NCI-H82 treated with DMSO at 0.1 percent for 48 hours (cell line): Measurements from ENCODE around the gene PDIA4.
"Not testable (repeated sequence)": the region's sequence is repeated elsewhere in the genome, so short reads cannot be mapped to it uniquely, and the experiment has no call there.

Source experiments
- DNase-seq: peaks from one replicate; lab custom pipeline; 2025; ENCODE audit not compliant: unreplicated experiment; lab: John Stamatoyannopoulos, UW

PDIA4 gene

DNA sequence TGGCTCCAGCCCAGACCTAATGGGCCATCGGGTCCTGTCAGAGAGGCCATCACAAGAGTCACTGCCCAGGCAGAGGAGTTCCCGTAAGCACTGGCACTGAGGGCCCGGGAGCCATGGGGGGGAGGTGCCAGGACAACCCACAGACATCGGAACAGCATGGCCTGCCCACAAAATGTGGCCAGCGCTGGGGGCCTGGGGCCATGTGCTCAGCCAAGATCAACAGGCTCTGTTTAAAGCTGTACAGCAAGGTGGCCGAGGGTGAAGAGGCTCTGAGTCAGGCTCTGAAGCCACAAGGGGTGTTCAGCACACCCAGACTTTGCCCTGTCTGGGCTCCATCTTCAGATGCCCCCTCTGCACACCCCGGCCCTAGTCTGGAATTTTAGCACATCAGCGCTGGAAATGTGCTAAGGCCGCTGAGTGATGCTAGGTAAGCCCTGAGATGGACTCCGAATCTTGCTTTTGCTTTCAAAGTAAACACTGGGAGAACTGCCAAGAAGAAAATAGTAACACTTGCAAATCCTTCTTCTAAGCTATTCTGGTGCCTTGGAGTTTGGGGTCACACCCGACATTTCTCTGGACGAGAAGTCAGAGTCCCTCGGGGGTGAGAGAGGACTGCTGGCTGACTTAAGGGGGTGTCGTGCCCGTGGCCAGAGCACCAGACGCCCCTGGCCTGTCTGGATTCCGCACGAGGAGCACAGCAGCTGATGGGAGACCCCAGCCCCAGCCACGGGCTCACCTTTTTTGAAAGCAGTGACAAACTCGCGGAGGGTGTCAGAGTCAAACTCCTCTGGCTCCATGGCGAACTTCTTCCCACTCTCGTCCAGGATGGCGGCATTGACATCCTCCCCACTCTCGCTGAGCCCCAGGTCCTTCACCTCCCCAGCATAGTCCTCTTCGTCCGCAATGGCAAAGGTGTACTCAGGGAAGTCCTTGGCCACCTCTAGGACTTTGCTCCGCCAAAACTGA, 23.6 kb downstream of the PDIA4 start:
- DNase-seq = no peak

DNA sequence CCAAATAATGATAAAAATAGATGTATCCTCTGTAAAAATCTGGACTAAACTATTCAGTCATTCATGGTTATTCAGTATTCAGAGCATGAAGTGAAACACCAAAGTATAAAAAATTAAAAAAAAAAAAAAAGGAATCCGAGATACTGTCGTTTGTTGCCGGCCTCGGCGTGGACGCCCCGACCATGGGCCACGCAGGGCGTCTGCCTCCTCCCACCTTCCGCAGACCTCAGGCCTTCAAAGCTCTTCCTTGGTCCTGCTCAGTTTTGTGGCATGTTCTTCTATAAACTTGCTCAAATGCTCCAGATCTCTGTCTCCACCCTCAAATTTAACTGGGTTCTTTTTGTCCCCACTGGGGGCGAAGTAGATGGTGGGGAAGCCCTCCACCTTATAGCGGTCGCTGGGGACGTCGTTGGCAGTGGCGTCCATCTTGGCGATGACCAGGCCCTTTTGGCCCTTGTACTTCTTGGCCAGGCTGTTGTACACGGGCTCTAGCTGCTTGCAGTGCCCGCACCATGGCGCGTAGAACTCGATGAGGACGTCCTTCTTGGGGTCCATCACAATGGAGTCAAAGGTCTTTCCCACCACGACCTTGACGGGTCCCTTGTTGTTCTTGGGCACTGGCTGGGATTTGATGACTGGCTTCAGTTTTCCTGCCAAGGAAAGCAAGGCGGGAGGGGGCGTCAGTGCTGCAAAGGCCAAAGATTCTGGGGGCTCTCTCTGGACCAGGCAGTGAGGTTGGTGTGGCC, 24.6 kb downstream of the PDIA4 start:
- no peak for DNase-seq

DNA sequence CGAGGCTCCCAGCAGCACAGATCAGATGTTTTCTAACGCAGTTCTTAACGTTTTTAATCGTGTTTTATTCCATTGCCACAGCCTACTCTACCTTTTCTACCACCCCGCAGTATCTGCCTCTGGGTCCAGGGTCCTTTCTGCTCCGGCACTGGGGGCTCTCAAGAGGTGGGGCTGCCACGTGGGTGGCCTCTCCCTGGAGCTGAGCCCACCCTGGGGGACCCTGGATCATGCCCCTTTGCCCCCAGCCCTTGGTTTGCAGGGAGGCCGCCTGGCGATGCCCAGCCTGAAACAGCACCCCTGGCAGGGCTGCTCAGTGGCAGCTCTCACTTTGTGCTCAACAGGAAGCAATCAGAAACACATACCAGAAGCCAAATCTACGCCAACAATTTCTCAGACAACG, 25.3 kb downstream of the PDIA4 start:
- no peak for DNase-seq

DNA sequence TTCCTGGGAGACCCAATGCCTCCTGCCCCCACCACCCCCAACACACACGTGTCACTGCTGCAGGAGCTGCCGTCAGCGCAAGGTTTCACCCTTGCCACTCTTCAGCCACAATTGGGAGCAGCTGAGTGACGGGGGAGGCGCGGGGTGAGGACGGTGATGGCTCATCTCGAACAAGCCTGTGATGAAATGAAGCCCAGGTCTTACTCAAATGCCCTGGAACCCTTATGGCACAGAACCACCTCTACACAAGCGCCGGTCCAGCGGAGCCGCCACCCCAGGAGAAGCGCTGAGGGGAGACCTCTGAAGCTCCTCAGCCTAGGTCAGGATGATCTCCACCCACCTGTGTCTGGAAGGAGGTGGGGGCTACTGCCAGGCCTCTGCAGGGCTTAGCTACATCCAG, 25.7 kb downstream of the PDIA4 start:
- no peak for DNase-seq

DNA sequence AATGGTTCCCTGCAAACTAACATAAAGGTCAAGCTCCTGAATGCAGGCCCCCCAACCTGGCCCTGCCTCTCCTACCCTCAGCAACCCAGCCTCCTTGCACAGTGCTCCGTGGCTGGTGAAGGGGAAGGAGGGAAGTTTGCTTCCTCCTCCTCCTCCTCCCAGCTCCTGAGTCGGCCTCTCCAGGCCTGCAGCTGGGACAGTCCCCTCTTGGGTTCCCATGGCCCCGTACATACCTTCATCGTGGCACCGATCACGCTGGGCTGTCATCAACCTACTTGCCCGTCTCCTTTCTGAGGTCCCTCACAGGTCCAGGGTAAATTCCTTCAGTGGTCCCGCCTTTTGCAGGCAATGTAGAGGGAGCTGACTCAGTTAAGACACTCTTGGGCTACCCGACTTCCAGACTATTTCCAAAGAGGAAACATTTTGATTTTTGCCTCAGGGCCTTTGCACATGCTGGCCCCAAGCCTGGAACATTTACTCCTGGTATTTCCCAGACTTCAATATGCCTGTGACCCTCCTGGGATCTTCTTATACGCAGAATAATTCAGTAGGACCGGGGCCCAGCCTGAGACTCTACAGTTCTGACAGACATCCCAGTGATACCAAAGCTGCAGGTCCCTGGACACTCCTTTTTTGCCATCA, 26.8 kb downstream of the PDIA4 start:
- no peak for DNase-seq

DNA sequence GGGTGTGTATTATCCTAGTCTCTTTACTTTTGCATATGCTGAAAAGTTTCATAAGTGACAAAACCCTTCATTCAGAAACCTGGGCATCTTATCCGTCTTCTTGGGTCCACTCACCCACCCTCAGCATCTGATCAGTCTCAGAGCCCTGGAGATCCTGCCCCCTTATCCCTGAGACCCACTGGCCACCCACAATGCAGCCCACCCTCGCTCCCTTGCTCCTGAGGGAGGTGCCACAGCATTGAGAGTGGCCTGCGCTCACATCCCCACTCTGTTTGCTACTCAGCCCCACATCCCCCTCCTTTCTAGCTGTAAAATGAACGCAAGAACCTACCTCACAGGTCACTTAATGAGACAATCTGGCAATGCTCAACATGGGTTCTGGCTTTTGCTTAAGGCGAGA, 27.3 kb downstream of the PDIA4 start:
- no peak for DNase-seq

DNA sequence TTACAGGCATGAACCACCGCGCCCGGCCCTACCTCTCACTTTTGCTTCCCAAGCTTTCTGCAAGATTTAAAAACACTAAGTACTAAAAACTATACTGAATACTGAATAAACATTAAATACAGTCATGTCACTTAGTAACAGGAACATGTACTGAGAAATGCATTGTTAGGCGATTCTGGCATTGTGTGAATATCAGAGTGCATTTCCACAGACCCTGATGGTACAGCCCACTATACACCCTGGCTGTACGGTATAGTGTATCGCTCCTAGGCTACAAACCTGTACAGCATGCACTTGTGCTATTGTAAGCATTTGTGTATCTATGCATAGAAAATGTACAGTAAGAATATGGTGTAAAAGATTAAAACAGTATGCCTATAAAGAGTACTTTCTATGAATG, 29.1 kb downstream of the PDIA4 start:
- DNase-seq = no peak

DNA sequence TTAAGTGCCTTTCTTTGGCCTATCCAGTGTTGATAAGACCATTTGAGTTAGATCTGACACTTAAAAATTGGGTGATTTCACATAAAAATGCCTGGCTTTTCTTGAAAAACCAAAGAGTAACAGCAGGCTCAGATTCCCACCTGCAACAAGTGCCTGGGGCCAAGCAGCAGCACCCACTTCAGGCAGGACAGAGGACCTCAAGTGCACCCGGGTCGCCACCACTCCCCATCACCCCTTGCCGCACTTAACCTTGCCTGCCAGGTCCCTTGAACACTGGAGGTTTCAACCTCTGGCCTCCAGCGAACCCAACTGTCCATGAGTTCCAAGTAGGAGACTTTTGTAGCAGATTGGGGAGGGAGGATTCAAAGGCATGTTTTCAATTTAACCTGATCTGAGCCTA, 30.8 kb downstream of the PDIA4 start:
- no peak for DNase-seq

DNA sequence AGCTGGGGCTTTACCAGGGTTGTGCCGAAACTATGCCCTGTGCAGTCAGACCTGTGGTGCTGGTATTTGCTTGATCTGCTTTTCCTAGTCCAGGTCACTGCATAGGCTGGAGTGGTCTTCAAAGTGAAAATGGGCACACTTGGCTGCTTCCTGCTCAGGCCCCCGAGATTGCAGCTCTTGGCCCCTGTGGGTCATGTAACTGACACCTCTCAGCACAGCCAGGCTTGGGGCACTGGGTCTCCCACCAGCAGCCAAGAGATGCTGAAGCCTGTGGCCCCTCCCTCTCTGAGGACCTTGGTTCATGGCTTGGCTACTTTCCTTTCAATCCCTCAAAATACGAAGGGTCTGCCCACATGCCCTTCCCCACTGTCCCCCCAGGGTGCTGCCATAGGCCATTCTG, 33.7 kb downstream of the PDIA4 start:
- DNase-seq = no peak

DNA sequence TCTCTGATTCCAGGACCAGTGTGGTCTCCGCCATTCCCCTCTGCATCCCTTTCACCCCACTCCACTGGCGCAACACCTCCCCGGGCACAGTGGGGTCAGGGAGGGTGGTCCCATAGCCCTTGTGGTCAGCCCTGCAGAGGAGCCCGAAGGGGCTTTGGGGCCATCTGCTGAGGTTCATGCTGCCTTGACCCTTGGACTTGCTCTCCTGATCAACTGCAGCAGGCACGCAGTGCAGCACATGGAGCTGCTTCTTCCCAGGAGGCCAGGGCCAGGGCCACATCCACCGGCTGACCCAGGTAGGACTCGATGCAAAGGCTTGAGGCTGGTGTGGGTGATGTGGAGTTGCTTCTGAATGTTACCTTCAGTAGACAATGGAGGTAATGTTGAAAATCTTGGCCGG, 35.1 kb downstream of the PDIA4 start:
- DNase-seq = no peak

DNA sequence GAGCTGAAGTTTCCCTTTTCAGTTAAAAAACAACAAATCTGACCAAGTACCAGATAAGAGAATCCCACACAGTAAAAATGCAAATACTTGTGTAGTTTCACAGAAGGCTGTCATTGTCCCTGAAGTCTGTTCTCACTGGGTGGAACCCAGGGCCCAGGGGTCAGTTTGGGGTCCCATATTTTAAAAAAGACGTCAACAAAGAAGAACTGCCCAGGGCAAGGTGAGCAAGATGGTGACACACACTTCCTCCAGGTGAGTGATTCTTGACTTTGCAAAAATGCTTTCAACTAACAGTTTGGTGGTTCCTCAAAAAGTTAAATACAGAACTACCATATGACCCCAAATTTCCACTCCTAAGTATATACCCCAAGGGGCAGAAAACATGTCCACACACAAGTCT, 36.8 kb downstream of the PDIA4 start:
- DNase-seq = no peak

DNA sequence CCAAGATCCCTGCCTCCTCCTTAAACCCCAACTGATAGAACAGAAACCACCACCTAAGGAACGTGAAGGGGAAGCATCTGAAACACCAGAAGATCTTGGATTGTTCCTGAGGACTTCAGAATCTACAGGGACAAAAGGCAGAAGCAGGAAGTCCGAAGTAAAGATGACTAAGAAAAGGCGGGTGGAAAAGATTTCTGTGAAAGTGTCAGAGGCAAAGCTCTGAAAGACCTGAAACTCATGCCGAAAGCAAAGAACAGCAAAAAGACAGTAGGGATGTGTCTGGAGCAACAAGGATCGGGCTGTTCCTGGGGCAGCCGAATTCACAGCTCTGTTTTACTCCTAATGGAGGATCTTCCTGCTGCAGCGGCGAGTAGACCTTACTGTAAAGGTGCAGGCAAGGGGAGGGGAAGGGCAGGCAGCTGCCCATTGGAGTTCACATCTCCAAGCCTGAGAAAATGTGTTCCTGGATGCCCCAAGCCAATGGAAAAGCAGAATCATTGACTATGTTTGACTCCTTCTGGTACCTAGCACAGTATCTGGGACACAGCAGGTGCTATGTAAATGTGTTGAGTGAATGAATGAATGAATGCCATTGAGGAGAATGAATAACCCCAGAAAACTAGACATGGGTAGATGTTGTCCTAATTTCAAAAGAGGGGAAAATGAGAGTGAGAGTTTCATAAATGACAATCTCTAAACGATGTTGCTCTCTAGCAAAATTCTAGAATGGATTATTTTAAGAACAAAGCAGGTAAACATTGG, 40.4 kb downstream of the PDIA4 start:
- no peak for DNase-seq

DNA sequence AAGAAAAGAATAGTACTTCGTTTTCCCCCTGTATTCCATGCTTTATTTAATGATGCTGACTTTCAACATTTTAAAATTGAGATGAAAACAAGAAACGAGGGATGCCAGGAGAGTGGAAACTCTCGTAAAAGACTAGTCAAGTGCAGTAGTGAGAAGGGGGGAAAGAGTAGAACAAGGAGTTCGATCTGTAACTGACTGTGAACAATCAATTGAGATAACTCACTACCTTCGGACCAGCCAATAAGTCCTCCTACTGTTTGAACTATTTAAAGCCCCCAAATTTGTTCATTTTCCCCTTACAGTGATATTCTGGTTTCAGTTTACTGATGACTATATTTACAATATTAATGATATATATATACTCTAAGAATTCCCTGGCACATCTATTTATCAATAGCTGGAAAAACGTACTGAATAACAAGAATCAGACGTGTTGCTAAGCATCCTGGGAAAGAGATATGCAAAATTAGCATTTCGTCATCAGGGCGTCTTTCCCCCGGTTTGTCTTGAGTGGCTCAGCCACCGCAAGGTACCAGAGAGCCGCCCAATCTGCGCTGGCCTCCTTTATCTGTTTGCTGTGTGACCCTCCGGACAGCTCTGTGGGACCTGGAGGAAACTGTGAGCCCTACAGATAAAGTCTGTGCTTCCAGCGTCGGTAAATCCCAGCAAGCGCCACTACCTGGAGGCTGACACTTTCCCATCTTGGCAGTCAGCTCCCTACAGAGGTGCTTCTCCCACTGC, 41.1 kb downstream of the PDIA4 start:
- DNase-seq = peak; percentile 94

DNA sequence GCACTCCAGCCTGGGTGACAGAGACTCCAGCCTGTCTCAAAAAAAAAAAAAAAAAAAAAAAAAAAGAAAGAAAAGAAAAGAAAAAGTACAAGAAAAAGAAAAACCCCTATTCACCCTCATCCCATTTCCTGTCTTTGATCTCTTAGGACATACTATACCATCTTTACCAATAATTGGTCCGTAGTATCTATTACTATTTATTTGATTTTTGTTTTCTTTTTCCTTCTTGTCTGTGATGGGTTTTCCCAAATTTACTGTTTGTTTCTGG, 41.6 kb downstream of the PDIA4 start:
- no peak for DNase-seq

DNA sequence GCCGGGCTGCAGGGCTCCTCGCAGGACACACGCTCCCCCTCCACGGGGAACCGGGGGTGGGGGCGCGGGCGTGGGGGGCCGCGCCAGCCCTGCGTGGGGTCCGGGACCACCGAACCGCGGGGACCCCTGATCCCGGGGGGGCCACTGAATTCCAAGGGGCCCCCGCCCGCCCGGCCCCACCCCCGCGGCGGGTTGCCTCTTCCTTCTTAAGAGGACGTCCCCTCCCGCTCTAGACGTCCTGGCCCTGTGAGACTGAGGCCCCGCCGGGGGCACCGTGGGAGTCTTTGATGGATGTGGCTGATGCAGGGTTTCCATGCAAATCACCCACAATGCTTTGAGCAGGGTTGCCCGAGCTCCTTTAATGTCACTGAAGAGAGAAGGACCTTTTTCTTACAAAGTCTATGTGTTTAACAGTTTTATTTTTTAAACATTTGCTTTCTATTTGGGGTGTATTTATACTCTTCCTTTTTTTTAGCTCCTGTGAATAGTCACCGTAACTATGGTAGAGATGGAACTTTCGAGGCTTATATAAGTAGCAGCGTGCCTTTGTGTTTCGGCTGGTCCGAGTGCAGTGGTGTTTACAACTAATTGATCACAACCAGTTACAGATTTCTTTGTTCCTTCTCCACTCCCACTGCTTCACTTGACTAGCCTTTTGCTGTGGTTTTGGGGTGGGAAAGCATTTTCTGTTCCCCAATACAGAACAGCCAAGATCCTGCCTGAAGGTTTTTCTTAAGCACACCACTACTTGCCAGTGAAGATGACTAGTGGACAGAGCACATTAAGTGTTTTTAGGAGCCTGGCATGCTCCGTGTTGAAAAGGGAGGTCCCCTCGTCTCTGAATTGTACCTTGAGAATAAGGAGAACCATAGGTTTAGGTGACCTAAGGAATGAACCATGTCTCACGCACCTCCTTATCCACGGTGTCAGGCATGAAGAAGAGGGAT, 44.8 kb downstream of the PDIA4 start:
- DNase-seq = peak; percentile 89

DNA sequence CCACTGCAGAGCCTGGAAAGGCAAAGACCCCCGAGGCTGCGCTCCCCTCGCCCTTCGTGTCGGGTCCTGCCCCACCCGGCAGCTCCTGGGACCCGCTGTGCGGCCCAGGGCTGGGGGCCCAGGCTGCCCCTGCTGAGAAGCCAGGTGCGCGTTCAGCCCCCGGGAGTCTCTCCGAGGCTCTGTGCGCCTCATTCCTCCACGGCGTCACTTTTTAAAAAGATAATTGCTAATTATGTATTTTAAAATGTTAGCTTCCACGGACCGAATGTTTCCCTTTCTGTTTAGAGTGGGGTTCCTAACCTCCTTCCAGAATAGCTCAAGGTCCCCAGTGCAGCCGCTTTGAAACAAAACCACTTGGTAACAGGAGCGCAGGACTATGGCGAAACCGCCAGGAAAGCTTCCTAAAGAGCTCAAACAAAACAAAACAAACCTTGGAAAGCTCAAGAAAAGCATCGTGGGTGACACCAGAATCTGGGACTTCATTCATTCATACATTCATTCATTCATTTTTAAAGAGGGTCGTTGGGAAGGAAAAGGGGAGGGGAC, 45.6 kb downstream of the PDIA4 start:
- DNase-seq = no peak

DNA sequence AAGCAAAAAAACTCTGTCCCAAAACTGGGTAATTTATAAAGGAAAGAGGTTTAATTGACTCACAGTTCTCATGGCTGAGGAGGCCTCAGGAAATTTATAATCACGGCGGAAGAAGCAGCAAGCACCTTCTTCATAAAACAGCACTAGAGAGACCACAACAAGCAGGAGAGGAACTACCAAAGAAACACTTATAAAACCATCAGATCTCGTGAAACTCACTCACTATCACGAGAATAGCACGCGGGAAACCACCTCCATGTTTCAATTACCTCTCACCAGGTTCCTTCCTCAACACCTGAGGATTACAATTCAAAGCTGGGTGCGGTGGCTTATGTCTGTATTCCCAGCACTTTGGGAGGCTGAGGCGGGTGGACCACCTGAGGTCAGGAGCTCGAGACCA, 48.5 kb downstream of the PDIA4 start:
- DNase-seq = no peak

DNA sequence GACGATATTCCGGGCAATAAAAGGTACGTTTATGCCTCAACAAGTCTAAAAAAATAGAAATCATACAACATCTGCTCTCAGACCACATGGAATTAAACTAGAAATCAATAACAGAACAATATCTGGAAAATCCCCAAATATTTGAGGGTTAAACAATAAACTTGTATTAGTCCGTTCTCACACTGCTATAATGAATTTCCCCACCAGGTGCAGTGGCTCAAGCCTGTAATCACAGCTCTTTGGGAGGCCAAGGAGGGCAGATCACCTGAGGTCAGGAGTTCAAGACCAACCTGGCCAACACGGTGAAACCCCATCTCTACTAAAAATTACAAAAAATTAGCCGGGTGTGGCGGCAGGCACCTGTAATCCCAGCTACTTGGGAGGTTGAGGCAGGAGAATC, 49.2 kb downstream of the PDIA4 start:
- DNase-seq = not testable (repeated sequence)

DNA sequence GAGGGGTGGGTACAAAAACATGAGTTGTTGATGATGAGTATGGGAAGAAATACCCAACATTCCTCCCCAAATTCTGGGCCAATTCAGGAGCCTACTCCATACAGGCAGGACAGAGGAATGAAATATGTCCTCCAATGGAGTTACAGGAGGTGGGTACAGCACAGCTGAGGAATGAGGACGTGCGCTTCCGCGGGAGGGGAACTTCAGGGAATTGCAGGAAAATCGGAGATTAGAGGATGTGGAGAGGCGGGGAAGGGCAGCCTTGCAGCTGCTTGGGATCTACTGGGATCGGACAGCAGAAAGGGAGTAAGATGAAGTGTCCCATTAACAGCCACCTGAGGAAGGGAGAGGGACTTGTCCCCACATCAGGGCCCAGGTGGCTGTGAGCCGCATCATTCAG, 50.2 kb downstream of the PDIA4 start:
- no peak for DNase-seq
